ENCODE results near the gene GLIS1.

The GLIS1 gene

GRCh38 chr1:53578358-53578757 is 160.6 kb downstream of the GLIS1 start:
- H3K36me3 ChIP-seq (ENCODE audit: insufficient read depth, low read length), result no peaks in the 10 kb centered on the region
- H3K4me3 ChIP-seq, result no peak overlapping the region
- H3K9me3 ChIP-seq (ENCODE audit: low read depth, low read length), result no peaks in the 10 kb centered on the region
- no peak for DNase-seq (ENCODE audit: low read depth, low spot score)
- TF ChIP-seq POLR2AphosphoS5 (IDR thresholded peaks at IDR 0.05; ENCODE audit: borderline replicate concordance, low read depth, low read length) (no peak), EZH2 (IDR thresholded peaks at IDR 0.05) (no peak), FOXP2 (optimal IDR thresholded peaks at IDR 0.05; ENCODE audit: control extremely low read depth, extremely low read length, insufficient read depth) (no peak)
- H3K27ac ChIP-seq, result no peak overlapping the region
- H3K9ac ChIP-seq (ENCODE audit: insufficient read length), result no peak overlapping the region

GRCh38 chr1:53577761-53578100 is 161.2 kb downstream of the GLIS1 start:
- Histone ChIP-seq H3K9ac (ENCODE audit: insufficient read length) (no peak overlapping the region), H3K4me3 (no peak overlapping the region), H3K27ac (no peak overlapping the region), H3K36me3 (ENCODE audit: insufficient read depth, low read length) (no peaks in the 10 kb centered on the region), H3K9me3 (ENCODE audit: low read depth, low read length) (no peaks in the 10 kb centered on the region)
- no peak for TF ChIP-seq POLR2AphosphoS5 (IDR thresholded peaks at IDR 0.05; ENCODE audit: borderline replicate concordance, low read depth, low read length)
- no peak for TF ChIP-seq FOXP2 (optimal IDR thresholded peaks at IDR 0.05; ENCODE audit: control extremely low read depth, extremely low read length, insufficient read depth)
- no peak for TF ChIP-seq EZH2 (IDR thresholded peaks at IDR 0.05)
- DNase-seq (ENCODE audit: low read depth, low spot score), result no peak

- Histone ChIP-seq H3K4me3 (no peak overlapping the region), H3K36me3 (ENCODE audit: insufficient read depth, low read length) (no peaks in the 10 kb centered on the region), H3K9ac (ENCODE audit: insufficient read length) (no peak overlapping the region), H3K27ac (no peak overlapping the region), H3K9me3 (ENCODE audit: low read depth, low read length) (no peaks in the 10 kb centered on the region)
- DNase-seq (ENCODE audit: low read depth, low spot score), result no peak
- TF ChIP-seq EZH2 (IDR thresholded peaks at IDR 0.05) (no peak), POLR2AphosphoS5 (IDR thresholded peaks at IDR 0.05; ENCODE audit: borderline replicate concordance, low read depth, low read length) (no peak), FOXP2 (optimal IDR thresholded peaks at IDR 0.05; ENCODE audit: control extremely low read depth, extremely low read length, insufficient read depth) (no peak)
Observed at GRCh38 chr1:53576866-53577760, 161.9 kb downstream of the GLIS1 start.

- Histone ChIP-seq H3K36me3 (ENCODE audit: insufficient read depth, low read length) (no peaks in the 10 kb centered on the region), H3K27ac (no peak overlapping the region), H3K4me3 (no peak overlapping the region), H3K9ac (ENCODE audit: insufficient read length) (no peak overlapping the region), H3K9me3 (ENCODE audit: low read depth, low read length) (no peaks in the 10 kb centered on the region)
- DNase-seq (ENCODE audit: low read depth, low spot score), result no peak
- TF ChIP-seq EZH2 (IDR thresholded peaks at IDR 0.05), result no peak
- TF ChIP-seq FOXP2 (optimal IDR thresholded peaks at IDR 0.05; ENCODE audit: control extremely low read depth, extremely low read length, insufficient read depth), result no peak
- no peak for TF ChIP-seq POLR2AphosphoS5 (IDR thresholded peaks at IDR 0.05; ENCODE audit: borderline replicate concordance, low read depth, low read length)
Observed at GRCh38 chr1:53576381-53576801, 162.6 kb downstream of the GLIS1 start.

- TF ChIP-seq FOXP2 (optimal IDR thresholded peaks at IDR 0.05; ENCODE audit: control extremely low read depth, extremely low read length, insufficient read depth), result no peak
- no peak for TF ChIP-seq POLR2AphosphoS5 (IDR thresholded peaks at IDR 0.05; ENCODE audit: borderline replicate concordance, low read depth, low read length)
- TF ChIP-seq EZH2 (IDR thresholded peaks at IDR 0.05), result no peak
- Histone ChIP-seq H3K4me3 (no peak overlapping the region), H3K9ac (ENCODE audit: insufficient read length) (no peak overlapping the region), H3K36me3 (ENCODE audit: insufficient read depth, low read length) (no peaks in the 10 kb centered on the region), H3K9me3 (ENCODE audit: low read depth, low read length) (no peaks in the 10 kb centered on the region), H3K27ac (no peak overlapping the region)
- no peak for DNase-seq (ENCODE audit: low read depth, low spot score)
Observed at GRCh38 chr1:53575955-53576320, 163.0 kb downstream of the GLIS1 start.

GRCh38 chr1:53575141-53575954 is 163.6 kb downstream of the GLIS1 start:
- no peak for TF ChIP-seq FOXP2 (optimal IDR thresholded peaks at IDR 0.05; ENCODE audit: control extremely low read depth, extremely low read length, insufficient read depth)
- no peak for TF ChIP-seq EZH2 (IDR thresholded peaks at IDR 0.05)
- TF ChIP-seq POLR2AphosphoS5 (IDR thresholded peaks at IDR 0.05; ENCODE audit: borderline replicate concordance, low read depth, low read length), result no peak
- Histone ChIP-seq H3K9ac (ENCODE audit: insufficient read length) (no peak overlapping the region), H3K4me3 (no peak overlapping the region), H3K9me3 (ENCODE audit: low read depth, low read length) (no peaks in the 10 kb centered on the region), H3K27ac (no peak overlapping the region), H3K36me3 (ENCODE audit: insufficient read depth, low read length) (no peaks in the 10 kb centered on the region)
- DNase-seq (ENCODE audit: low read depth, low spot score), result no peak

- H3K9ac ChIP-seq (ENCODE audit: insufficient read length), result no peak overlapping the region
- H3K36me3 ChIP-seq (ENCODE audit: insufficient read depth, low read length), result no peaks in the 10 kb centered on the region
- H3K4me3 ChIP-seq, result no peak overlapping the region
- no peaks in the 10 kb centered on the region for H3K9me3 ChIP-seq (ENCODE audit: low read depth, low read length)
- no peak for DNase-seq (ENCODE audit: low read depth, low spot score)
- H3K27ac ChIP-seq, result no peak overlapping the region
- TF ChIP-seq EZH2 (IDR thresholded peaks at IDR 0.05), result no peak
- TF ChIP-seq FOXP2 (optimal IDR thresholded peaks at IDR 0.05; ENCODE audit: control extremely low read depth, extremely low read length, insufficient read depth), result no peak
- TF ChIP-seq POLR2AphosphoS5 (IDR thresholded peaks at IDR 0.05; ENCODE audit: borderline replicate concordance, low read depth, low read length), result no peak
Observed at GRCh38 chr1:53574621-53575020, 164.3 kb downstream of the GLIS1 start.

- TF ChIP-seq POLR2AphosphoS5 (IDR thresholded peaks at IDR 0.05; ENCODE audit: borderline replicate concordance, low read depth, low read length) (no peak), FOXP2 (optimal IDR thresholded peaks at IDR 0.05; ENCODE audit: control extremely low read depth, extremely low read length, insufficient read depth) (no peak), EZH2 (IDR thresholded peaks at IDR 0.05) (no peak)
- Histone ChIP-seq H3K4me3 (no peak overlapping the region), H3K9ac (ENCODE audit: insufficient read length) (no peak overlapping the region), H3K27ac (no peak overlapping the region), H3K9me3 (ENCODE audit: low read depth, low read length) (no peaks in the 10 kb centered on the region), H3K36me3 (ENCODE audit: insufficient read depth, low read length) (no peaks in the 10 kb centered on the region)
- DNase-seq (ENCODE audit: low read depth, low spot score), result no peak
Observed at GRCh38 chr1:53573931-53574330, 165.0 kb downstream of the GLIS1 start.

All from SK-N-MC (cell line).